ENCODE measurements around the gene C4orf46. TPM values are rescaled to one million over a fixed set of nuclear protein-coding genes. Genes with fewer than 3 reads are reported as not detected.

The C4orf46 gene
- total and polyA plus RNA-seq, 12 donors = 1.6 to 10.3 (median 3.5) TPM

DNA sequence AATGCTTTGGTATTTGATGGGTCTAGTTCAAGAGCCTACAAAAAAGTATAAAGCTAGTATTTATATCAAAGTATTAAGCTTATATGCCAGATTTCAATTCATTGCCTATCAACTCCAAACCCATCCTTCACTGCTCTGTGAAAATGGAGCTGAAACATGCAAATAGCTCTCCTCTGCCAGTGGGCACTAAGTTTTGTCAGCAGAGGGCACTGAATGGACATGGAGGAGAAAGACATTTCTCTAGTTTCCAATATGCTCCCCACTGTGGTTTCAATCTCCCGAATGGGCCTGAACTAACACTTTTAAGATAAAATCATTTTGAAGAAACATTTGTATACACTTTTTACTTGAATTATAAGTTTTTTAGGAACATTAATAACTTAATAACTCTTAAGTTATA, 39.1 kb upstream of the C4orf46 start:
- Histone ChIP-seq H3K4me3 (no peak overlapping the region), H3K27me3 (no peaks in the 10 kb centered on the region), H3K9me3 (replicated peaks in 1 of 3) (no peaks in the 10 kb centered on the region), H3K36me3 (replicated peaks in 1 of 2) (peaks cover 0 to 90% of the 10 kb centered on the region in 2 donors), H3K27ac (no peak overlapping the region), H3K4me1 (replicated peaks in 1 of 2) (no peaks in the 10 kb centered on the region)
- 67 to 84% (median 74%) methylated on average over 1 of the region's 1 CpG for WGBS, 4 donors
- DNase-seq = no peak
- TF ChIP-seq CTCF (IDR thresholded peaks at IDR 0.05) (no peak), POLR2A (IDR thresholded peaks at IDR 0.05) (no peak)
- intact Hi-C loops (cut with DNase I) = no loop called here

DNA sequence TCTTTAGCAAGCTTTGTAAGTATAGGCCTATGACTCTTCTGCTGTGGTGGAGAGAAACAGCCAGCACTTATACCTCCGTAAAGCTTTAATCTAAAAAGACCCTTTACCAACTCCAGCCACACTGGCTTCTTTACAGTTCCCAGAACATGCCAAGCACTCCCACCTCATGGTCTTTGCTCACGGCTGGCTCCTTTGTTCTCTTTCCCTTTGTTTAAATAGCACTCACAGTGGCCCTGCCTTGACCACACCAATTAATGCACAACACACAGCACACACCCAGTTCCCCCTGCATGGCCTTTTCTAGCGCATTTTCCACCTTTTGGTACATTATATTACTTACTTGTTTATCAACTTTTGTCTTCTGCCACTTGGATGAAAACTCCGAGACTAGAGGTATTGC, 32.6 kb upstream of the C4orf46 start:
- peaks cover 0 to 33% of the 10 kb centered on the region in 2 donors for H3K36me3 ChIP-seq (replicated peaks in 1 of 2)
- intact Hi-C loops (cut with DNase I) = no loop called here
- WGBS, 4 donors = 94 to 98% (median 97%) methylated on average over 4 of the region's 4 CpGs

GRCh38 chr4:158688813-158689212, 17.1 kb upstream of the C4orf46 start:
- no peak for TF ChIP-seq CTCF (IDR thresholded peaks at IDR 0.05)
- no peak for TF ChIP-seq POLR2A (IDR thresholded peaks at IDR 0.05)
- H3K27me3 ChIP-seq = no peaks in the 10 kb centered on the region
- intact Hi-C loops (cut with DNase I) = no loop called here
- no peak overlapping the region for H3K27ac ChIP-seq
- H3K36me3 ChIP-seq (replicated peaks in 1 of 2) = peaks cover 0 to 13% of the 10 kb centered on the region in 2 donors
- DNase-seq = no peak
- H3K4me3 ChIP-seq = no peak overlapping the region
- 77 to 88% (median 81%) methylated on average over 1 of the region's 1 CpG for WGBS, 4 donors
- no peaks in the 10 kb centered on the region for H3K9me3 ChIP-seq (replicated peaks in 1 of 3)
- no peaks in the 10 kb centered on the region for H3K4me1 ChIP-seq (replicated peaks in 1 of 2)

More for the DNA sequence above, 32.6 kb upstream of the C4orf46 start:
- Histone ChIP-seq H3K4me1 (replicated peaks in 1 of 2) (no peaks in the 10 kb centered on the region), H3K27me3 (no peaks in the 10 kb centered on the region), H3K27ac (no peak overlapping the region), H3K9me3 (replicated peaks in 1 of 3) (no peaks in the 10 kb centered on the region), H3K4me3 (no peak overlapping the region)
- TF ChIP-seq POLR2A (IDR thresholded peaks at IDR 0.05) (no peak), CTCF (IDR thresholded peaks at IDR 0.05) (no peak)
- DNase-seq = no peak

DNA sequence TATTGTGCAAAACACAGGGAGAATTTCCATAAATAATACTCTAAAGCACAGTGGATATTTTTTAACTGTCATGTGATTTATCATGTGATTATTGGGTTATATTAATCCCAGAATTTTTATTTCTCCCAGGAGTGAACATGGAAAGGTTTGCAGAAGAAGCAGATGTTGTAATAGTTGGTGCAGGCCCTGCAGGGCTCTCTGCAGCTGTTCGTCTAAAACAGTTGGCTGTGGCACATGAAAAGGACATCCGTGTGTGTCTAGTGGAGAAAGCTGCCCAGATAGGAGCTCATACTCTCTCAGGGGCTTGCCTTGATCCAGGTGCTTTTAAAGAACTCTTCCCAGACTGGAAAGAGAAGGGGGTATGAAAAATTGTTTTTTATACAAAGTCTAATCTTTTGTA, 10.4 kb upstream of the C4orf46 start:
- Histone ChIP-seq H3K36me3 (replicated peaks in 1 of 2) (peaks cover 0 to 6% of the 10 kb centered on the region in 2 donors), H3K9me3 (replicated peaks in 1 of 3) (no peaks in the 10 kb centered on the region), H3K4me3 (no peak overlapping the region), H3K4me1 (replicated peaks in 1 of 2) (peaks cover 0 to 8% of the 10 kb centered on the region in 2 donors), H3K27me3 (no peaks in the 10 kb centered on the region), H3K27ac (no peak overlapping the region)
- no peak for DNase-seq
- intact Hi-C loops (cut with DNase I) = no loop called here
- WGBS, 4 donors = 70 to 85% (median 73%) methylated on average over 2 of the region's 2 CpGs
- TF ChIP-seq CTCF (IDR thresholded peaks at IDR 0.05) (no peak), POLR2A (IDR thresholded peaks at IDR 0.05) (no peak)

Data from adrenal gland (tissue), 12 donors.